H1 (cell line): Measurements from ENCODE around the gene CDC42EP3. TPM values are rescaled to one million over a fixed set of nuclear protein-coding genes. Genes with fewer than 3 reads are reported as not detected.

Experiments used
- BCL11A ChIP-seq, 2 experiments: IDR thresholded peaks; one replicate each; pipeline ENCODE4 v1.6.1; 2011; ENCODE audit warnings: low read depth in 2 of 2, low read length in 2 of 2, mild to moderate bottlenecking in 2 of 2
- BRCA1 ChIP-seq: IDR thresholded peaks from 2 replicates; pipeline ENCODE4 v1.6.1; 2012; ENCODE audit warnings: low read depth, low read length, improper control_type of control experiment
- CBX5 ChIP-seq: fragments of 300-800, 300-1000 bp; sonication (generic); IDR thresholded peaks from 2 replicates; pipeline ENCODE4 v1.7.1; 2016; ENCODE audit warnings: antibody characterized with exemption, low read length, low read depth
- CREB1 ChIP-seq: IDR thresholded peaks from 2 replicates; pipeline ENCODE4 v1.6.1; 2012; ENCODE audit warnings: inconsistent platforms
- EP300 ChIP-seq, 2 experiments: IDR thresholded peaks; 1 replicate in 1 of 2; 2 replicates in 1 of 2; pipeline ENCODE4 v1.6.1; 2011 to 2012; ENCODE audit warnings: low read depth in 2 of 2, low read length in 2 of 2, mild to moderate bottlenecking in 2 of 2, borderline replicate concordance in 1 of 2, inconsistent platforms in 1 of 2, moderate library complexity in 1 of 2
- HDAC2 ChIP-seq, 2 experiments: fragments of 300-600 bp in 1 of 2; sonication (generic) in 1 of 2; IDR thresholded peaks; 2 replicates each; pipeline ENCODE4 v1.6.1; 2011 to 2012; ENCODE audit warnings: low read depth in 2 of 2, low read length in 2 of 2, mild to moderate bottlenecking in 2 of 2, moderate library complexity in 2 of 2, borderline replicate concordance in 1 of 2, inconsistent platforms in 1 of 2
- JUN ChIP-seq: IDR thresholded peaks from 2 replicates; pipeline ENCODE4 v1.6.1; 2011; ENCODE audit warnings: low read depth, mild to moderate bottlenecking, improper control_type of control experiment, low read length
- KDM1A ChIP-seq: fragments of 200-600, 300-600 bp; sonication (generic); IDR thresholded peaks from 2 replicates; pipeline ENCODE4 v1.7.1; 2016; ENCODE audit warnings: mild to moderate bottlenecking, low read length, borderline replicate concordance
- MAX ChIP-seq: IDR thresholded peaks from 2 replicates; pipeline ENCODE4 v1.6.1; 2012; ENCODE audit warnings: inconsistent platforms
- POLR2A ChIP-seq, 2 experiments: IDR thresholded peaks; 1 replicate in 1 of 2; 2 replicates in 1 of 2; pipeline ENCODE4 v1.6.1; 2011; ENCODE audit warnings: low read depth in 2 of 2, low read length in 2 of 2, mild to moderate bottlenecking in 2 of 2; ENCODE audit errors: control extremely low read depth in 1 of 2
- POU5F1 ChIP-seq: IDR thresholded peaks from 2 replicates; pipeline ENCODE4 v1.6.1; 2011; ENCODE audit warnings: low read depth, mild to moderate bottlenecking, low read length, moderate library complexity
- RAD21 ChIP-seq, 2 experiments: IDR thresholded peaks in 1 of 2; conservative IDR thresholded peaks in 1 of 2; 2 replicates each; pipeline ENCODE4 v1.6.1; 2011; ENCODE audit warnings: low read depth in 2 of 2, low read length in 2 of 2, improper control_type of control experiment in 1 of 2, inconsistent platforms in 1 of 2, mild to moderate bottlenecking in 1 of 2, moderate library complexity in 1 of 2
- SIX5 ChIP-seq: IDR thresholded peaks from 2 replicates; pipeline ENCODE4 v1.6.1; 2011; ENCODE audit warnings: mild to moderate bottlenecking, low read depth, low read length
- SP1 ChIP-seq: IDR thresholded peaks from 2 replicates; pipeline ENCODE4 v1.6.1; 2011; ENCODE audit warnings: low read depth, low read length
- TAF1 ChIP-seq: IDR thresholded peaks from 2 replicates; pipeline ENCODE4 v1.6.1; 2011; ENCODE audit warnings: mild to moderate bottlenecking, low read depth, low read length
- TCF12 ChIP-seq: IDR thresholded peaks from 2 replicates; pipeline ENCODE4 v1.6.1; 2011; ENCODE audit warnings: low read depth, mild to moderate bottlenecking, low read length
- polyA plus RNA-seq, 7 experiments: library from polyadenylated mRNA; depleted of rRNA in 3 of 7; stranded (reverse) in 5 of 7; unstranded in 2 of 7; fragments of >200 nt in 5 of 7; fragments of 200-250 nt in 2 of 7; gene quantifications; 1 replicate in 5 of 7; 2 replicates in 1 of 7; 4 replicates in 1 of 7; pipeline versions ENCODE4 v1.2.1 to v1.2.3, GENCODE V29; 2011 to 2013; ENCODE audit warnings: missing spikeins in 2 of 7, mixed read lengths in 2 of 7
- total RNA-seq: library from RNA; stranded (reverse); fragmentation: NEBNext Ultra II Directional; extraction: Animal tissue kit (Norgen Biotek cat#: 25700); gene quantifications from 2 replicates; pipeline ENCODE4 v1.2.1, GENCODE V29; 2021
- TF ChIP-seq, protein P1 (sequence below), 3 experiments: IDR thresholded peaks; 1 replicate in 2 of 3; 2 replicates in 1 of 3; pipeline versions ENCODE4 v1.5.1 to v1.6.1; 2011; ENCODE audit warnings: low read length in 3 of 3, mild to moderate bottlenecking in 3 of 3, inconsistent platforms in 2 of 3, low read depth in 1 of 3, moderate library complexity in 1 of 3; ENCODE audit not compliant: insufficient read depth in 1 of 3; ENCODE audit errors: control extremely low read depth in 1 of 3
- TF ChIP-seq, protein P2 (sequence below): IDR thresholded peaks from 2 replicates; pipeline ENCODE4 v1.6.1; 2012; ENCODE audit warnings: low read length, inconsistent platforms
- TF ChIP-seq, protein P3 (sequence below): IDR thresholded peaks from 2 replicates; pipeline ENCODE4 v1.6.1; 2011; ENCODE audit warnings: low read depth, mild to moderate bottlenecking, low read length; ENCODE audit not compliant: insufficient read depth

CDC42EP3 gene
- total and polyA plus RNA-seq, 2 of the 8 experiments (the other 6 are each of a cell fraction or from before 2014, with no cell fraction given) = 18.4 to 24.7 TPM

DNA sequence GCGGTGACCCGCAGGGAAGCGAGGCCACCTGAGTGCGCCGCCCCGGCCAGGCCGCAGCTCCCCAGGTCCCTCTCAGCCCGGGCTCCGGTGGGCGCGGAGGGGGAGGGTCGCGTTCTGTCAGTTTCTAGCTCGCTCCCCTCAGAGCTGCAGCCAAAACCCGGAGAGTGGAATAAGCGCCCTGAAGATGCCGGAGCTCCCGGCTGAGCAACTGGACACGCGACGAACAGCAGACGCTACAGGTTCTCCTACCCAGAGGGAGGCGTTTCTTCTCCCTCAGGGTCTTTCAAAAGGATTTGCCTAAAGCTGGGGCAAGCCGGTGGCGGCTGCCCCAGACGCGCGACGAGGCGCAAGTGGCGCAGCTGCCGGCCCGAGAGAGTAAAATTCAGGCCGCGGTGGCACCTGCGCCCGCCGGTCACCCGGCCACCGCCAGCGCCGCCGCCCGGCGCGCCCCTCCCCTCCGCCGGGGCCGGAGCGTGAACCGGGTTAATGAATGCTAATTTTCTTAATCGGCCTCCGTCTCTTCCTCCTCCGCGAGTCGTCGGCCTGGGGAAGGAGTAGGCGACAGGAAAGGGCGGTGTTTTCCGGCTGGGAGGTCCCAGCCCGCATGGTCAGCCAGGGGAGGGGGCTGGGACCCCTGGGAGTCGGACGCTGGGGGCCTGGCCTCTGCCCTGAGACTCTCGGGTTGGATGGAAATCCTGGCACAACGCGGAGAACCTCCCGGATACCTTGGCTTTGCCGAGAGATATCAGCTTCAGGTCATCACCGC is 845 bp upstream of the CDC42EP3 start (continued):
- TF ChIP-seq, protein P1, sequence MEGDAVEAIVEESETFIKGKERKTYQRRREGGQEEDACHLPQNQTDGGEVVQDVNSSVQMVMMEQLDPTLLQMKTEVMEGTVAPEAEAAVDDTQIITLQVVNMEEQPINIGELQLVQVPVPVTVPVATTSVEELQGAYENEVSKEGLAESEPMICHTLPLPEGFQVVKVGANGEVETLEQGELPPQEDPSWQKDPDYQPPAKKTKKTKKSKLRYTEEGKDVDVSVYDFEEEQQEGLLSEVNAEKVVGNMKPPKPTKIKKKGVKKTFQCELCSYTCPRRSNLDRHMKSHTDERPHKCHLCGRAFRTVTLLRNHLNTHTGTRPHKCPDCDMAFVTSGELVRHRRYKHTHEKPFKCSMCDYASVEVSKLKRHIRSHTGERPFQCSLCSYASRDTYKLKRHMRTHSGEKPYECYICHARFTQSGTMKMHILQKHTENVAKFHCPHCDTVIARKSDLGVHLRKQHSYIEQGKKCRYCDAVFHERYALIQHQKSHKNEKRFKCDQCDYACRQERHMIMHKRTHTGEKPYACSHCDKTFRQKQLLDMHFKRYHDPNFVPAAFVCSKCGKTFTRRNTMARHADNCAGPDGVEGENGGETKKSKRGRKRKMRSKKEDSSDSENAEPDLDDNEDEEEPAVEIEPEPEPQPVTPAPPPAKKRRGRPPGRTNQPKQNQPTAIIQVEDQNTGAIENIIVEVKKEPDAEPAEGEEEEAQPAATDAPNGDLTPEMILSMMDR (IDR thresholded peaks at IDR 0.05; ENCODE audit: control extremely low read depth in 1 of 3, insufficient read depth in 1 of 3, low read depth in 1 of 3, low read length in 3 of 3) = no peak
- TF ChIP-seq KDM1A (peak; percentile 22; the same call in 1 of the 2 replicates), CBX5 (no peak), BCL11A (IDR thresholded peaks at IDR 0.05; ENCODE audit: low read depth in 2 of 2, low read length in 2 of 2) (no peak), TCF12 (no peak), POLR2A (IDR thresholded peaks at IDR 0.05; ENCODE audit: control extremely low read depth in 1 of 2, low read depth in 2 of 2, low read length in 2 of 2) (no peak), JUN (no peak), SIX5 (no peak), RAD21 (IDR thresholded peaks at IDR 0.05 in 1 of 2, conservative IDR thresholded peaks at IDR 0.05 in 1 of 2; ENCODE audit: low read depth in 2 of 2, low read length in 2 of 2) (peak; percentile 2 to 25; a peak in 3 of 4 replicates), MAX (peak; percentile 62), SP1 (peak; percentile 92), HDAC2 (IDR thresholded peaks at IDR 0.05; ENCODE audit: borderline replicate concordance in 1 of 2, low read depth in 2 of 2, low read length in 2 of 2) (peak in 1 of 2 experiments; percentile 89; a peak in 1 of 4 replicates), TAF1 (peak; percentile 26; the same call in 1 of the 2 replicates), EP300 (IDR thresholded peaks at IDR 0.05; ENCODE audit: borderline replicate concordance in 1 of 2, low read depth in 2 of 2, low read length in 2 of 2) (no peak), BRCA1 (no peak), POU5F1 (no peak), CREB1 (peak; percentile 57)
- TF ChIP-seq, protein P2, sequence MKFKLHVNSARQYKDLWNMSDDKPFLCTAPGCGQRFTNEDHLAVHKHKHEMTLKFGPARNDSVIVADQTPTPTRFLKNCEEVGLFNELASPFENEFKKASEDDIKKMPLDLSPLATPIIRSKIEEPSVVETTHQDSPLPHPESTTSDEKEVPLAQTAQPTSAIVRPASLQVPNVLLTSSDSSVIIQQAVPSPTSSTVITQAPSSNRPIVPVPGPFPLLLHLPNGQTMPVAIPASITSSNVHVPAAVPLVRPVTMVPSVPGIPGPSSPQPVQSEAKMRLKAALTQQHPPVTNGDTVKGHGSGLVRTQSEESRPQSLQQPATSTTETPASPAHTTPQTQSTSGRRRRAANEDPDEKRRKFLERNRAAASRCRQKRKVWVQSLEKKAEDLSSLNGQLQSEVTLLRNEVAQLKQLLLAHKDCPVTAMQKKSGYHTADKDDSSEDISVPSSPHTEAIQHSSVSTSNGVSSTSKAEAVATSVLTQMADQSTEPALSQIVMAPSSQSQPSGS = no peak
- TF ChIP-seq, protein P3, sequence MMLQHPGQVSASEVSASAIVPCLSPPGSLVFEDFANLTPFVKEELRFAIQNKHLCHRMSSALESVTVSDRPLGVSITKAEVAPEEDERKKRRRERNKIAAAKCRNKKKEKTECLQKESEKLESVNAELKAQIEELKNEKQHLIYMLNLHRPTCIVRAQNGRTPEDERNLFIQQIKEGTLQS = no peak
